Measurements from ENCODE around the gene N4BP2.

GRCh38 chr4:40168070-40168469 lies 111.4 kb downstream of the N4BP2 start:
- no peak for TF ChIP-seq CTCF (IDR thresholded peaks at IDR 0.05)
- no peak for TF ChIP-seq POLR2AphosphoS5 (IDR thresholded peaks at IDR 0.05)
- TF ChIP-seq POLR2A (IDR thresholded peaks at IDR 0.05; ENCODE audit: low read depth) = no peak
- TF ChIP-seq EP300 (IDR thresholded peaks at IDR 0.05) = no peak

All from esophagus muscularis mucosa (tissue), 4 donors.